K562 (cell line): ENCODE measurements around the gene DNAJB12. TPM values are rescaled to one million over a fixed set of nuclear protein-coding genes. Genes with fewer than 3 reads are reported as not detected.

Experiments
- ATAC-seq: fragments of 200-7000 bp; cut with Tn5 transposase; 3 replicates; pipeline ENCODE4 v1.9.1; 2020; ENCODE audit warnings: moderate library complexity
- BruUV-seq: library from RNA; stranded (reverse); fragments of 400-500 nt; replicated peaks from 2 replicates; lab custom pipeline; 2021; lab: Mats Ljungman, UMichigan
- CTCF ChIA-PET: fragments of 300-600 bp; formaldehyde crosslinking; extraction: SDS; loops from one replicate; lab custom pipeline; 2021; ENCODE audit warnings: low intra/inter-chr PET ratio; lab: Yijun Ruan, JAX
- POLR2A ChIA-PET: fragments of 300-600, 350-650 bp; sonication (Branson Sonifier 250); formaldehyde crosslinking; extraction: SDS; loops from one replicate; lab custom pipeline; 2021; ENCODE audit warnings: antibody characterized with exemption, inconsistent platforms; lab: Yijun Ruan, JAX
- DNase-seq, 4 experiments: peaks; one replicate each; pipeline versions ENCODE4 v3.0.0 to v3.0.0-alpha.2; 2011 to 2018; ENCODE audit warnings: low spot score in 3 of 4, mixed read lengths in 3 of 4; ENCODE audit errors: extremely low read depth in 1 of 4
- FAIRE-seq: peaks from 2 replicates; lab custom pipeline; 2011; peaks lifted over from hg19 to GRCh38; lab: Jason Lieb, UNC
- H2AFZ ChIP-seq: 2 replicates; pipeline ENCODE4 v1.6.0; 2011; ENCODE audit warnings: low read depth, low read length, control low read depth, inconsistent platforms
- H3K27ac ChIP-seq: fragments of 200-600 bp; 3 replicates; pipeline ENCODE4 v1.8.0; 2011; ENCODE audit warnings: low read depth, mild to moderate bottlenecking, control low read depth, inconsistent platforms, low read length, moderate library complexity, mixed read lengths; ENCODE audit errors: extremely low read depth
- H3K27me3 ChIP-seq, 2 experiments: fragments of 300-600 bp in 1 of 2; 2 replicates in 1 of 2; 3 replicates in 1 of 2; pipeline versions ENCODE4 v1.6.0 to v1.8.0; 2011; ENCODE audit warnings: inconsistent platforms in 2 of 2, low read length in 2 of 2, mild to moderate bottlenecking in 1 of 2, mixed read lengths in 1 of 2, moderate library complexity in 1 of 2; ENCODE audit not compliant: control insufficient read depth in 2 of 2, insufficient read depth in 2 of 2
- H3K36me3 ChIP-seq: fragments of 300-600 bp; 3 replicates; pipeline ENCODE4 v1.8.0; 2011; ENCODE audit warnings: mild to moderate bottlenecking, low read length, inconsistent platforms; ENCODE audit not compliant: control insufficient read depth, insufficient read depth
- H3K4me1 ChIP-seq, 2 experiments: fragments of 200-600 bp in 1 of 2; replicated peaks in 1 of 2; 2 replicates in 1 of 2; 3 replicates in 1 of 2; pipeline versions ENCODE4 v1.5.1 to v1.8.0; 2011; ENCODE audit warnings: inconsistent platforms in 2 of 2, low read length in 2 of 2, mild to moderate bottlenecking in 1 of 2, mixed read lengths in 1 of 2, moderate library complexity in 1 of 2; ENCODE audit not compliant: control insufficient read depth in 2 of 2, insufficient read depth in 2 of 2
- H3K4me2 ChIP-seq: 2 replicates; pipeline ENCODE4 v1.6.1; 2011; ENCODE audit warnings: low read length, control low read depth, inconsistent platforms, mixed read lengths; ENCODE audit not compliant: insufficient read depth
- H3K4me3 ChIP-seq: fragments of 200-600 bp; sonication (generic), shearing (Covaris generic); 2 replicates; pipeline ENCODE4 v1.5.1; 2016; ENCODE audit warnings: control low read depth, inconsistent platforms
- H3K79me2 ChIP-seq: fragments of 200-600 bp; 3 replicates; pipeline ENCODE4 v1.8.0; 2011; ENCODE audit warnings: low read length, inconsistent platforms; ENCODE audit not compliant: control insufficient read depth, insufficient read depth
- H3K9ac ChIP-seq, 2 experiments: 2 replicates each; pipeline versions ENCODE4 v1.6.0 to v1.6.1; 2011; ENCODE audit warnings: low read depth in 2 of 2, low read length in 2 of 2, control low read depth in 1 of 2, inconsistent platforms in 1 of 2, mild to moderate bottlenecking in 1 of 2, mixed read lengths in 1 of 2; ENCODE audit not compliant: insufficient read depth in 1 of 2
- H3K9me1 ChIP-seq: one replicate; pipeline ENCODE4 v1.6.0; 2011; ENCODE audit warnings: inconsistent platforms, mild to moderate bottlenecking, low read length, moderate library complexity; ENCODE audit not compliant: control insufficient read depth, insufficient read depth
- H3K9me3 ChIP-seq: replicated peaks from 2 replicates; pipeline ENCODE4 v1.5.1; 2011; ENCODE audit warnings: low read depth, low read length, inconsistent platforms; ENCODE audit not compliant: control insufficient read depth, insufficient read depth
- H4K20me1 ChIP-seq: replicated peaks from 2 replicates; pipeline ENCODE4 v1.6.1; 2011; ENCODE audit warnings: low read length, inconsistent platforms, mixed read lengths; ENCODE audit not compliant: control insufficient read depth, insufficient read depth
- CTBP1 ChIP-seq: fragments of 450-650 bp; IDR thresholded peaks from 2 replicates; pipeline ENCODE4 v1.6.1; 2016; ENCODE audit warnings: borderline replicate concordance
- ELF2 ChIP-seq: fragments of 250-450 bp; sonication (Bioruptor Pico); IDR thresholded peaks from 2 replicates; pipeline ENCODE4 v1.5.0; 2021; ENCODE audit warnings: mild to moderate bottlenecking
- EP400 ChIP-seq: fragments of 450-650 bp; IDR thresholded peaks from 2 replicates; pipeline ENCODE4 v1.6.1; 2017; ENCODE audit warnings: antibody characterized with exemption, mild to moderate bottlenecking, moderate library complexity
- MCM3 ChIP-seq: fragments of 450-650 bp; IDR thresholded peaks from 2 replicates; pipeline ENCODE4 v1.6.1; 2016
- NR2C2 ChIP-seq, 2 experiments: fragments of 200-800 bp in 1 of 2; sonication (Bioruptor generic) in 1 of 2; sonication (generic) in 1 of 2; formaldehyde crosslinking in 1 of 2; IDR thresholded peaks; 2 replicates each; pipeline versions ENCODE4 v1.6.1 to v1.8.0; 2016 to 2022; ENCODE audit warnings: mild to moderate bottlenecking in 1 of 2, missing compliant biosample characterization in 1 of 2, missing genetic modification characterization in 1 of 2, missing genetic modification reagents in 1 of 2
- POU5F1 ChIP-seq: fragments of 150-350 bp; IDR thresholded peaks from 2 replicates; pipeline ENCODE4 v1.6.1; 2014; ENCODE audit warnings: borderline replicate concordance, low read length, low read depth, mild to moderate bottlenecking; ENCODE audit not compliant: partially characterized antibody
- RFX1 ChIP-seq: fragments of 450-650 bp; IDR thresholded peaks from 2 replicates; pipeline ENCODE4 v1.6.1; 2016; ENCODE audit warnings: mild to moderate bottlenecking, moderate library complexity
- SREBF1 ChIP-seq: fragments of 150-350 bp; IDR thresholded peaks from 2 replicates; pipeline ENCODE4 v1.6.1; 2014; ENCODE audit warnings: antibody characterized with exemption, low read depth, low read length, borderline replicate concordance
- WGBS: fragments of 100-300 bp; shearing (Covaris generic); methylation state at CpG from one replicate; pipeline ENCODE4 v1.1.6; 2016; ENCODE audit warnings: low coverage, mixed read lengths; ENCODE audit not compliant: insufficient coverage; ENCODE audit errors: missing lambda C conversion rate; 5-methylcytosine and 5-hydroxymethylcytosine counted together
- in situ Hi-C: fragments of 300-500 bp; cut with MboI; formaldehyde crosslinking; loops from 4 replicates; pipeline ENCODE4 v1.15.0; 2018; ENCODE audit warnings: inconsistent platforms, mixed read lengths
- intact Hi-C: fragments of 100-400 bp; cut with micrococcal nuclease; formaldehyde crosslinking; loops from 2 replicates; pipeline ENCODE4 v1.14.2; 2022
- polyA plus RNA-seq, 8 experiments: library from polyadenylated mRNA; depleted of rRNA in 4 of 8; stranded (reverse) in 5 of 8; unstranded in 3 of 8; fragments of >200 nt; fragmentation: Nextera tagmentation in 2 of 8; fragmentation: Illumina TruSeq in 1 of 8; extraction: Ambion mirVana in 2 of 8; extraction: Trizol in 1 of 8; gene quantifications; 2 replicates each; pipeline versions ENCODE4 v1.2.1 to v1.2.3, GENCODE V29; 2011 to 2014; ENCODE audit warnings: inconsistent platforms in 1 of 8, missing spikeins in 1 of 8
- total RNA-seq, 7 experiments: library from RNA; depleted of rRNA in 6 of 7; stranded (reverse); fragments of >200 nt in 6 of 7; fragmentation: Illumina TruSeq in 2 of 7; extraction: Trizol in 2 of 7; gene quantifications; 2 replicates each; pipeline versions ENCODE4 v1.2.1 to v1.2.3, GENCODE V29; 2011 to 2021; ENCODE audit warnings: low replicate concordance in 1 of 7
- TF ChIP-seq, protein P1 (sequence below): fragments of 450-650 bp; IDR thresholded peaks from 2 replicates; pipeline ENCODE4 v1.6.1; 2016; ENCODE audit warnings: low read depth
- TF ChIP-seq, protein P2 (sequence below), 2 experiments: fragments of 450-650 bp in 1 of 2; sonication (generic) in 1 of 2; formaldehyde crosslinking in 1 of 2; IDR thresholded peaks in 1 of 2; conservative IDR thresholded peaks in 1 of 2; 2 replicates each; pipeline versions ENCODE4 v1.6.1 to v1.8.1; 2016 to 2023; ENCODE audit warnings: mild to moderate bottlenecking in 2 of 2, moderate library complexity in 2 of 2, inconsistent platforms in 1 of 2, missing genetic modification reagents in 1 of 2

The DNAJB12 gene
- total and polyA plus RNA-seq, 9 of the 15 experiments (the other 6 are each of a cell fraction or from before 2014, with no cell fraction given) = 3.5 to 31.5 (median 20.3) TPM

DNA sequence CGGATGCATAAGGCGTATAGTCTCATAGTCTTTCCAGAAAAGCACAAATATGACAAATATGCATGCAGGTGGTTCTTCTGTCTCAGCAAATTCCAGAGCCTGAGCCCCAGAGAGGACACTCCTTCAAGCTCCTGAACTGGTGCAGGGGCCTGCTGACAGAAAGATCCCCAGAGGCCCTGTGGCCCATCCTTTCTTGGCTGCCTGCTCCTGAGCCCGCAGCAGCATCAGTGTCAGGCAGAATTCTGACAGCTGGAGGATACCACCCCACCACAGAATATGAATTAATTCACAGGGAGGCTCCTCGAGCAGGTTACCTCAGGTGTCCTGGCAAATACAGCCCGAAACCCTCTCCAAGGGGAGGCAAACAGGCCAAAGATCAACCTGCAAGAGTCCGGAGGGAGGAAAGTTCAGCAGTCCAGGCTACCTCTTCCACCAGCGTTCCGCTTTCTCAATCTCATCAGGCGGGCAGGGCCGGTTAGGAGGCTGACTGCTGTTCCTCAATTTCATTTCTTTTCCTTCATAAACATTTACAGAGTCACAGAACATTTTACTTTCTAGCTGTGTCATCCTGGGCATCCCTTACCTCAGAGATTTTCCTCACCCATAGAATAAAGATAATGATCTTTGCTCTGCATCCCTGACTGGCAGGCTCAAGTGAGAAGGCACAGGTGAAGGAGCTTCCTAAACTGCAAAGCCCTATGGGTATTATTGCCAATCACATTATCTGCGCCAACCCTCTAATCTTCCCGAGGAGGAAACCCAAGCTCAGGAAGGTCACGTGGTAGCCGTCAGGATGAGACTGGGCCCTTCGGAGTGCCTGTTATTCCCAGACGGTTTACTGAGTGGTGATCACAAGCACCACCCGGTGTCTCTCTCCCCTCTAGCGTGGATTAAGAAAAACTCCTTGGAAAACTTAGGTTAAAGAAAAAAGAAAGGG lies 1.4 kb downstream of the DNAJB12 start:
- Histone ChIP-seq H3K79me2 (peaks cover 43% of the 10 kb centered on the region), H3K27me3 (no peaks in the 10 kb centered on the region), H4K20me1 (no peaks in the 10 kb centered on the region; the same call in 1 of the 2 replicates), H3K36me3 (peaks cover 52% of the 10 kb centered on the region), H3K9me3 (no peaks in the 10 kb centered on the region), H3K9ac (peak overlapping the region; percentile 95 to 98), H2AFZ (peak overlapping the region; percentile 100), H3K4me3 (peak overlapping the region; percentile 94), H3K4me1 (peaks cover 12 to 15% of the 10 kb centered on the region in 2 experiments), H3K9me1 (no peaks in the 10 kb centered on the region), H3K4me2 (peak overlapping the region; percentile 98), H3K27ac (peak overlapping the region; percentile 99)
- 43% methylated on average over 18 of the region's 18 CpGs for WGBS
- ATAC-seq (peak; percentile 4; the same call in 2 of the 3 replicates), FAIRE-seq (no peak), DNase-seq (peak in 3 of 4 experiments; percentile 47 to 56 (median 51))
- intact Hi-C loops = no loop called here
- ChIA-PET POLR2A (interaction anchor here (0.6 to 6.6 kb wide), 5 partner anchors 10 to 481 kb away, joined by 3 to 57 read pairs (median 4); no protein-coding TSS in a partner anchor), CTCF (no interaction called here)
- BruUV-seq = no TSS peak
- in situ Hi-C loops = no loop called here
- TF ChIP-seq POU5F1 = no peak
- no peak for TF ChIP-seq MCM3
- no peak for TF ChIP-seq RFX1
- no peak for TF ChIP-seq ELF2
- peak; percentile 1; the same call in 1 of the 2 replicates for TF ChIP-seq EP400
- no peak for TF ChIP-seq CTBP1
- no peak for TF ChIP-seq NR2C2 (CRISPR knock-in tag; IDR thresholded peaks at IDR 0.05)
- no peak for TF ChIP-seq NR2C2 (tag; IDR thresholded peaks at IDR 0.05)
- TF ChIP-seq, protein P1, sequence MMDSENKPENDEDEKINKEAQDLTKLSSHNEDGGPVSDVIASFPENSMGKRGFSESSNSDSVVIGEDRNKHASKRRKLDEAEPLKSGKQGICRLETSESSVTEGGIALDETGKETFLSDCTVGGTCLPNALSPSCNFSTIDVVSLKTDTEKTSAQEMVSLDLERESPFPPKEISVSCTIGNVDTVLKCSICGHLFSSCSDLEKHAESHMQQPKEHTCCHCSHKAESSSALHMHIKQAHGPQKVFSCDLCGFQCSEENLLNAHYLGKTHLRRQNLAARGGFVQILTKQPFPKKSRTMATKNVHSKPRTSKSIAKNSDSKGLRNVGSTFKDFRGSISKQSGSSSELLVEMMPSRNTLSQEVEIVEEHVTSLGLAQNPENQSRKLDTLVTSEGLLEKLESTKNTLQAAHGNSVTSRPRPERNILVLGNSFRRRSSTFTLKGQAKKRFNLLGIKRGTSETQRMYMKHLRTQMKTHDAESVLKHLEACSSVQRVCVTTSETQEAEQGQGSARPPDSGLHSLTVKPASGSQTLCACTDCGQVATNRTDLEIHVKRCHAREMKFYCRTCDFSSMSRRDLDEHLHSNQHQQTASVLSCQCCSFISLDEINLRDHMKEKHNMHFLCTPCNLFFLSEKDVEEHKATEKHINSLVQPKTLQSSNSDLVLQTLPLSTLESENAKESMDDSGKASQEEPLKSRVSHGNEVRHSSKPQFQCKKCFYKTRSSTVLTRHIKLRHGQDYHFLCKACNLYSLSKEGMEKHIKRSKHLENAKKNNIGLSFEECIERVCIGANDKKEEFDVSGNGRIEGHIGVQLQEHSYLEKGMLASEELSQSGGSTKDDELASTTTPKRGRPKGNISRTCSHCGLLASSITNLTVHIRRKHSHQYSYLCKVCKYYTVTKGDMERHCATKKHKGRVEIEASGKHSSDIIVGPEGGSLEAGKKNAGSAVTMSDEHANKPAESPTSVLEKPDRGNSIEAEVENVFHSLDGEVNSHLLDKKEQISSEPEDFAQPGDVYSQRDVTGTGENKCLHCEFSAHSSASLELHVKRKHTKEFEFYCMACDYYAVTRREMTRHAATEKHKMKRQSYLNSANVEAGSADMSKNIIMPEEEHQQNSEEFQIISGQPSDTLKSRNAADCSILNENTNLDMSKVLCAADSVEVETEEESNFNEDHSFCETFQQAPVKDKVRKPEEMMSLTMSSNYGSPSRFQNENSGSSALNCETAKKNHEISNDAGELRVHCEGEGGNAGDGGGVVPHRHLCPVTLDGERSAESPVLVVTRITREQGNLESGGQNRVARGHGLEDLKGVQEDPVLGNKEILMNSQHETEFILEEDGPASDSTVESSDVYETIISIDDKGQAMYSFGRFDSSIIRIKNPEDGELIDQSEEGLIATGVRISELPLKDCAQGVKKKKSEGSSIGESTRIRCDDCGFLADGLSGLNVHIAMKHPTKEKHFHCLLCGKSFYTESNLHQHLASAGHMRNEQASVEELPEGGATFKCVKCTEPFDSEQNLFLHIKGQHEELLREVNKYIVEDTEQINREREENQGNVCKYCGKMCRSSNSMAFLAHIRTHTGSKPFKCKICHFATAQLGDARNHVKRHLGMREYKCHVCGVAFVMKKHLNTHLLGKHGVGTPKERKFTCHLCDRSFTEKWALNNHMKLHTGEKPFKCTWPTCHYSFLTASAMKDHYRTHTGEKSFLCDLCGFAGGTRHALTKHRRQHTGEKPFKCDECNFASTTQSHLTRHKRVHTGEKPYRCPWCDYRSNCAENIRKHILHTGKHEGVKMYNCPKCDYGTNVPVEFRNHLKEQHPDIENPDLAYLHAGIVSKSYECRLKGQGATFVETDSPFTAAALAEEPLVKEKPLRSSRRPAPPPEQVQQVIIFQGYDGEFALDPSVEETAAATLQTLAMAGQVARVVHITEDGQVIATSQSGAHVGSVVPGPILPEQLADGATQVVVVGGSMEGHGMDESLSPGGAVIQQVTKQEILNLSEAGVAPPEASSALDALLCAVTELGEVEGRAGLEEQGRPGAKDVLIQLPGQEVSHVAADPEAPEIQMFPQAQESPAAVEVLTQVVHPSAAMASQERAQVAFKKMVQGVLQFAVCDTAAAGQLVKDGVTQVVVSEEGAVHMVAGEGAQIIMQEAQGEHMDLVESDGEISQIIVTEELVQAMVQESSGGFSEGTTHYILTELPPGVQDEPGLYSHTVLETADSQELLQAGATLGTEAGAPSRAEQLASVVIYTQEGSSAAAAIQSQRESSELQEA = no peak
- TF ChIP-seq, protein P2, sequence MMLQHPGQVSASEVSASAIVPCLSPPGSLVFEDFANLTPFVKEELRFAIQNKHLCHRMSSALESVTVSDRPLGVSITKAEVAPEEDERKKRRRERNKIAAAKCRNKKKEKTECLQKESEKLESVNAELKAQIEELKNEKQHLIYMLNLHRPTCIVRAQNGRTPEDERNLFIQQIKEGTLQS (IDR thresholded peaks at IDR 0.05) = no peak
- TF ChIP-seq, protein P2 (CRISPR knock-in tag; conservative IDR thresholded peaks at IDR 0.05) = 0 out of 2 replicates have a peak, but pooled peaks have one; percentile 48
- TF ChIP-seq SREBF1 = no peak
